Bronchial epithelial cell (primary cell): ENCODE measurements around the gene PPP1R14C. TPM values are rescaled to one million over a fixed set of nuclear protein-coding genes. Genes with fewer than 3 reads are reported as not detected.

ENCODE experiments used
- DNase-seq: peaks from one replicate; pipeline ENCODE4 v3.0.0-alpha.2; 2010; ENCODE audit warnings: low read depth
- FAIRE-seq: peaks from 2 replicates; lab custom pipeline; 2011; peaks lifted over from hg19 to GRCh38; lab: Jason Lieb, UNC
- H3K27me3 ChIP-seq: 2 replicates; pipeline ENCODE4 v1.5.1; 2011; ENCODE audit warnings: low read length; ENCODE audit not compliant: control insufficient read depth, insufficient read depth
- H3K36me3 ChIP-seq: 2 replicates; pipeline ENCODE4 v1.5.1; 2011; ENCODE audit warnings: low read length; ENCODE audit not compliant: control insufficient read depth, insufficient read depth
- H3K4me3 ChIP-seq: 2 replicates; pipeline ENCODE4 v1.5.1; 2011; ENCODE audit warnings: mild to moderate bottlenecking, low read depth, low read length, control low read depth
- CTCF ChIP-seq: IDR thresholded peaks from 2 replicates; pipeline ENCODE4 v1.5.1; 2011; ENCODE audit warnings: mild to moderate bottlenecking, moderate library complexity, low read length, control low read depth, inconsistent platforms; ENCODE audit not compliant: insufficient read depth, severe bottlenecking
- total RNA-seq: library from RNA; depleted of rRNA; stranded (reverse); fragments of >200 nt; gene quantifications from 2 replicates; pipeline ENCODE4 v1.2.1, GENCODE V29; 2014

The PPP1R14C gene
- total RNA-seq, 1 donor from 2014 or later, result 72.1 TPM

DNA sequence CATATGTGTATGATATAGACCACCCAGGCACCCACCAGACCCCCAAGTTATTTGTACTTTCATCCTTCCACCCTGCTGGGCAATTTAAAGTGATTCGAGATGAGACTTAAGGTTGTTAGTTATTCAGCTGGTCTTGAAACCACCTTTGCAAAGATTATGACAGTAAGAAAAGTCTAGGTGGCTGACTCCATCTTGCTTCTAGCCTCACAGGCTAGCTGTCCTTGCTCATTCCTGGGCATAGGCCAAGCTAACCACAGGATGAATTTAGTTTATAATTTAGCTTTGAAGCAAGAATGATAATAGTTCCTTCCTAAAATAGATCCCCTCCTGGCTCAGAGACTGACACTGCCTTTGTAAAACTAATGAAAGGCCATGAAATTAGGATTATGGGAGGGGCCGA lies 154.0 kb downstream of the PPP1R14C start:
- no peak overlapping the region for H3K4me3 ChIP-seq
- DNase-seq (no peak), FAIRE-seq (no peak)
- no peaks in the 10 kb centered on the region for H3K36me3 ChIP-seq
- TF ChIP-seq CTCF, result no peak
- H3K27me3 ChIP-seq, result no peaks in the 10 kb centered on the region

DNA sequence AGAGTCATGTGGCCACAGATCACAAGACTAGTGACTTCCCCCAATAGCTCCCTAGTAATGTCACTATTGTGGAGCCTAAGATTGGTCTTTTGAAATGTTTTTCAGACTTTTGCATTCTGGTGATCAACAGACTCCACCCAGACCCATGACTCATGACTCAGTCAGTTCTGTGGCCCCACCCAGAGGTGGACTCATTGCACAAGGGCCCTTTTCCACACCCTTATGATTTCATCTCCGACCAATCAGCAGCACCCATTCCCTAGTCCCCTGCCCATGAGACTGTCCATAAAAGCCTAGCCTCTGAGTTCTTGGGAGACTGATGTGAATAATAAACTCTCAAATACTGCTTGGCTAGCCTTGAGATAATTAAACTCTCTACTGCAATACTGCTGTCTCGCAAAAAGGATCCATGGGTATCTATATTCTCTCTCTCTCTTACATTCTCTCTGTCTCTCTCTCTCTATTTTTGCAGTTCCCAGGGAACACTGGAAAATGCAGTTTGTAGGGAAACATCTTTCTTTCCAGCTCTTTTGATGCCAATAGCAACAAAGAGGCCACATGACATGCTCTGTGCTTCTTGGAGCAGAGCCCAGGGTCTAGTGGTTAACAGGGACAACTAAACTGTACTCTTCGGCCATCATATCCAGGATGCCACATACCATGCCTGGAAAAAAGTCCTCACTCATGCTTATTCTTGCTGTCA lies 154.6 kb downstream of the PPP1R14C start:
- peak; percentile 99 for FAIRE-seq

GRCh38 chr6:150298030-150298380 lies 155.2 kb downstream of the PPP1R14C start:
- FAIRE-seq (no peak), DNase-seq (peak; percentile 94)

More for the DNA sequence above, 154.6 kb downstream of the PPP1R14C start:
- H3K36me3 ChIP-seq, result no peaks in the 10 kb centered on the region
- no peak overlapping the region for H3K4me3 ChIP-seq
- no peak for TF ChIP-seq CTCF
- peak; percentile 97 for DNase-seq
- no peaks in the 10 kb centered on the region for H3K27me3 ChIP-seq

DNA sequence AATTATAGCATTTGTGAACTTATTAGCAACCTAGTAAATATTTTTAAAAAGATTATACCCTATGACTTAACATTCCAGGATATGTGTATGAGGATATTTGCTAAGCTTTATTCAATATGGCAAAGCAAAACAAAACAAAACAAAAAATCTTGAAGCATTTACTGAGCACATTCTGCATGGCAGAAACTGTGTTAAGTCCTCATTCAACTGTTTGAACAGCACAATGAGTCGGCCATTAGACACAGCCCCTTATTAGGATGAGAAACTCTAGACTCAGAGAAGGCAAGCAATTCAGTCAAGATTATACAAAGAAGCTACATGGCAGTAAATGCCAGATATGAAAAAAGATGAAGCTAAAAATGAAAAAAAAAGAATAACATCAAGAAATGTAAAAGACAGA lies 155.8 kb downstream of the PPP1R14C start:
- Histone ChIP-seq H3K27me3 (no peaks in the 10 kb centered on the region), H3K36me3 (no peaks in the 10 kb centered on the region), H3K4me3 (no peak overlapping the region)
- FAIRE-seq, result no peak
- no peak for TF ChIP-seq CTCF
- DNase-seq, result peak; percentile 62

More at GRCh38 chr6:150298030-150298380, 155.2 kb downstream of the PPP1R14C start:
- TF ChIP-seq CTCF, result no peak
- Histone ChIP-seq H3K36me3 (no peaks in the 10 kb centered on the region), H3K27me3 (no peaks in the 10 kb centered on the region), H3K4me3 (no peak overlapping the region)

Other genes with a start within 250 kb of the PPP1R14C start
- 19.0 and 35.1 TPM in 2 replicates for gene RAET1E, start 244.9 kb upstream of the PPP1R14C start, total RNA-seq
- 26.6 and 45.0 TPM in 2 replicates for gene RAET1G, start 219.9 kb upstream of the PPP1R14C start, total RNA-seq
- 2.4 and 12.2 TPM in 2 replicates for gene ULBP2, start 201.0 kb upstream of the PPP1R14C start, total RNA-seq
- 1.1 and 4.1 TPM in 2 replicates for gene ULBP1, start 179.1 kb upstream of the PPP1R14C start, total RNA-seq
- 0.79 and 20.4 TPM in 2 replicates for gene RAET1L, start 117.5 kb upstream of the PPP1R14C start, total RNA-seq
- gene ULBP3, start 73.9 kb upstream of the PPP1R14C start, total RNA-seq, result 5.6 and 11.1 TPM in 2 replicates
- gene IYD, start 226.0 kb downstream of the PPP1R14C start, total RNA-seq, result not detected in 2 replicates